PC-9 (cell line): Measurements from ENCODE around the gene SMPDL3B.

Experiments
- EZH2 ChIP-seq: fragments of 200-600 bp; sonication (generic); IDR thresholded peaks from 2 replicates; pipeline ENCODE4 v1.8.0; 2017; ENCODE audit warnings: antibody characterized with exemption, low read depth
- TF ChIP-seq, protein P1 (sequence below): fragments of 200-600 bp; sonication (generic); conservative IDR thresholded peaks from 2 replicates; pipeline ENCODE4 v1.6.1; 2017; ENCODE audit warnings: mixed run types, antibody characterized with exemption, mild to moderate bottlenecking, moderate library complexity

DNA sequence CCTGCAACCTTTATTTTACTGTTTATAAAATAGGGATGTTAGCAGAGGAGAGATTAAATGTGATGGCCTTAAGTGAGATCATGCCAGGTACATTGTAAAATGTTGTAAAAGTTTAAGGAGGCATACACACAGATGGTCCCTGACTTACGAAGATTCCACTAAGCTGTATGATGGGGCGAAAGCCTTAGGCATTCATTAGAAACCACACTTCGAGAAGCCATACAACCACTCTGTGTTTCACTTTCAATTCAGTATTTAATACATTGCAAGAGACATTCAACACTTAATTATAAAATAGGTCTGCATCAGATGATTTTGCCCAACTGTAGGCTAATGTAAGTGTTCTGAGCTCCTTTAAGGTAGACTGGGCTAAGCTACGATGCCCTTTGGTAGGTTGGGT is 3.7 kb downstream of the SMPDL3B start:
- TF ChIP-seq, protein P1, sequence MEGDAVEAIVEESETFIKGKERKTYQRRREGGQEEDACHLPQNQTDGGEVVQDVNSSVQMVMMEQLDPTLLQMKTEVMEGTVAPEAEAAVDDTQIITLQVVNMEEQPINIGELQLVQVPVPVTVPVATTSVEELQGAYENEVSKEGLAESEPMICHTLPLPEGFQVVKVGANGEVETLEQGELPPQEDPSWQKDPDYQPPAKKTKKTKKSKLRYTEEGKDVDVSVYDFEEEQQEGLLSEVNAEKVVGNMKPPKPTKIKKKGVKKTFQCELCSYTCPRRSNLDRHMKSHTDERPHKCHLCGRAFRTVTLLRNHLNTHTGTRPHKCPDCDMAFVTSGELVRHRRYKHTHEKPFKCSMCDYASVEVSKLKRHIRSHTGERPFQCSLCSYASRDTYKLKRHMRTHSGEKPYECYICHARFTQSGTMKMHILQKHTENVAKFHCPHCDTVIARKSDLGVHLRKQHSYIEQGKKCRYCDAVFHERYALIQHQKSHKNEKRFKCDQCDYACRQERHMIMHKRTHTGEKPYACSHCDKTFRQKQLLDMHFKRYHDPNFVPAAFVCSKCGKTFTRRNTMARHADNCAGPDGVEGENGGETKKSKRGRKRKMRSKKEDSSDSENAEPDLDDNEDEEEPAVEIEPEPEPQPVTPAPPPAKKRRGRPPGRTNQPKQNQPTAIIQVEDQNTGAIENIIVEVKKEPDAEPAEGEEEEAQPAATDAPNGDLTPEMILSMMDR: no peak
- no peak for TF ChIP-seq EZH2
